ENCODE data around the gene COPB1. TPM values are rescaled to one million over a fixed set of nuclear protein-coding genes. Genes with fewer than 3 reads are reported as not detected.

COPB1 gene
- polyA plus RNA-seq, 1 of the 3 experiments (the other 2 are of a cell fraction): 81.0 TPM

GRCh38 chr11:14451825-14452224 lies 47.8 kb downstream of the COPB1 start:
- H3K9me3 ChIP-seq: no peaks in the 10 kb centered on the region
- H3K36me3 ChIP-seq (replicated peaks in 1 of 2; ENCODE audit: control insufficient read depth in 1 of 2, insufficient read depth in 2 of 2, low read length in 1 of 2): peaks cover 16 to 38% of the 10 kb centered on the region in 2 experiments
- peaks cover 50% of the 10 kb centered on the region for H3F3A ChIP-seq (replicated peaks; ENCODE audit: insufficient read depth)
- H3K27me3 ChIP-seq (ENCODE audit: insufficient read depth): no peaks in the 10 kb centered on the region
- no peaks in the 10 kb centered on the region for H4K20me1 ChIP-seq (ENCODE audit: insufficient read depth)
- no peaks in the 10 kb centered on the region for H3K9me2 ChIP-seq
- TF ChIP-seq NFIC (IDR thresholded peaks at IDR 0.05; ENCODE audit: borderline replicate concordance) (no peak), EZH2phosphoT487 (IDR thresholded peaks at IDR 0.05; ENCODE audit: borderline replicate concordance, low read depth) (no peak), RAD21 (IDR thresholded peaks at IDR 0.05; ENCODE audit: low read length) (no peak), USF1 (IDR thresholded peaks at IDR 0.05; ENCODE audit: borderline replicate concordance, low read depth) (no peak), MAX (IDR thresholded peaks at IDR 0.05; ENCODE audit: low read depth) (no peak), RFX5 (IDR thresholded peaks at IDR 0.05; ENCODE audit: low read length) (no peak), GABPA (IDR thresholded peaks at IDR 0.05; ENCODE audit: low read depth) (no peak), NRF1 (IDR thresholded peaks at IDR 0.05; ENCODE audit: low read depth, low read length) (no peak), POLR2AphosphoS5 (IDR thresholded peaks at IDR 0.05; ENCODE audit: low read depth, low read length) (no peak), SIN3A (IDR thresholded peaks at IDR 0.05; ENCODE audit: borderline replicate concordance, low read depth, low read length) (no peak), FOSL2 (IDR thresholded peaks at IDR 0.05; ENCODE audit: borderline replicate concordance, low read depth) (no peak)
- H3K4me1 ChIP-seq (ENCODE audit: control insufficient read depth in 1 of 2, insufficient read depth in 2 of 2, low read depth in 1 of 2, low read length in 1 of 2): peaks cover 0 to 16% of the 10 kb centered on the region in 2 experiments; a peak in 2 of 4 replicates
- no peak for DNase-seq
- CTCF ChIA-PET: interaction anchor here (1.0 to 2.6 kb wide), 4 partner anchors 33 to 151 kb away, joined by 3 to 7 read pairs (median 4); no protein-coding TSS in a partner anchor
- 0 out of 4 replicates have a peak overlapping the region, but pooled peaks of 1 of the 2 experiments have one; percentile 1 for H3K27ac ChIP-seq (ENCODE audit: low read depth in 2 of 2, low read length in 1 of 2)
- no peak overlapping the region for H3K4me3 ChIP-seq (ENCODE audit: low read depth in 2 of 2, low read length in 1 of 2)
- no peak overlapping the region for H2AFZ ChIP-seq (ENCODE audit: low read depth)
- no peaks in the 10 kb centered on the region for H3K79me2 ChIP-seq (ENCODE audit: insufficient read depth)
- no peak overlapping the region for H3K4me2 ChIP-seq
- POLR2A ChIA-PET: no interaction called here
- no peak overlapping the region for H3K9ac ChIP-seq
- 94% methylated on average over 1 of the region's 1 CpG for WGBS (ENCODE audit: low lambda C conversion rate)

GRCh38 chr11:14449302-14449714 lies 50.3 kb downstream of the COPB1 start:
- Histone ChIP-seq H3K36me3 (replicated peaks in 1 of 2; ENCODE audit: control insufficient read depth in 1 of 2, insufficient read depth in 2 of 2, low read length in 1 of 2) (peaks cover 8 to 18% of the 10 kb centered on the region in 2 experiments), H3K27ac (ENCODE audit: low read depth in 2 of 2, low read length in 1 of 2) (peak overlapping the region; percentile 23 to 89; a peak in 3 of 4 replicates), H3K9ac (no peak overlapping the region; the same call in 1 of the 2 replicates), H3K9me2 (no peaks in the 10 kb centered on the region), H4K20me1 (ENCODE audit: insufficient read depth) (no peaks in the 10 kb centered on the region), H3K4me1 (ENCODE audit: control insufficient read depth in 1 of 2, insufficient read depth in 2 of 2, low read depth in 1 of 2, low read length in 1 of 2) (peaks cover 0 to 26% of the 10 kb centered on the region in 2 experiments; a peak in 2 of 4 replicates), H3K9me3 (no peaks in the 10 kb centered on the region), H3K4me3 (ENCODE audit: low read depth in 2 of 2, low read length in 1 of 2) (no peak overlapping the region), H3F3A (replicated peaks; ENCODE audit: insufficient read depth) (peaks cover 52% of the 10 kb centered on the region), H3K27me3 (ENCODE audit: insufficient read depth) (no peaks in the 10 kb centered on the region), H2AFZ (ENCODE audit: low read depth) (no peak overlapping the region), H3K79me2 (ENCODE audit: insufficient read depth) (no peaks in the 10 kb centered on the region), H3K4me2 (no peak overlapping the region)
- DNase-seq: peak; percentile 5
- ChIA-PET POLR2A (no interaction called here), CTCF (interaction anchor here (0.8 to 1.7 kb wide), 4 partner anchors 10 to 149 kb away, joined by 3 to 19 read pairs (median 4); no protein-coding TSS in a partner anchor)
- WGBS (ENCODE audit: low lambda C conversion rate): 23% methylated on average over 1 of the region's 1 CpG
- no peak for TF ChIP-seq FOXJ3 (CRISPR knock-in tag; IDR thresholded peaks at IDR 0.05)
- no peak for TF ChIP-seq CHD2 (IDR thresholded peaks at IDR 0.05; ENCODE audit: low read length, partially characterized antibody)
- TF ChIP-seq FOXM1 (IDR thresholded peaks at IDR 0.05; ENCODE audit: low read depth): no peak
- TF ChIP-seq MAX (IDR thresholded peaks at IDR 0.05; ENCODE audit: low read depth): 0 out of 2 replicates have a peak, but pooled peaks have one; percentile 9
- no peak for TF ChIP-seq USF2 (IDR thresholded peaks at IDR 0.05; ENCODE audit: borderline replicate concordance, low read depth, low read length)
- TF ChIP-seq NRF1 (IDR thresholded peaks at IDR 0.05; ENCODE audit: low read depth, low read length): no peak
- no peak for TF ChIP-seq MXI1 (IDR thresholded peaks at IDR 0.05; ENCODE audit: low read depth, low read length)
- TF ChIP-seq RXRA (IDR thresholded peaks at IDR 0.05; ENCODE audit: borderline replicate concordance, low read depth): no peak; the same call in 1 of the 2 replicates
- no peak for TF ChIP-seq SMC3 (IDR thresholded peaks at IDR 0.05; ENCODE audit: low read depth, low read length)
- TF ChIP-seq FOSL2 (IDR thresholded peaks at IDR 0.05; ENCODE audit: borderline replicate concordance, low read depth): 0 out of 2 replicates have a peak, but pooled peaks have one; percentile 20
- TF ChIP-seq RAD21 (IDR thresholded peaks at IDR 0.05; ENCODE audit: low read length): no peak
- no peak for TF ChIP-seq SIN3A (IDR thresholded peaks at IDR 0.05; ENCODE audit: borderline replicate concordance, low read depth, low read length)
- no peak for TF ChIP-seq CTCF (IDR thresholded peaks at IDR 0.05)
- 0 out of 2 replicates have a peak, but pooled peaks have one; percentile 5 for TF ChIP-seq ELF1 (IDR thresholded peaks at IDR 0.05)
- TF ChIP-seq YY1 (IDR thresholded peaks at IDR 0.05; ENCODE audit: low read depth): 0 out of 2 replicates have a peak, but pooled peaks have one; percentile 13
- no peak for TF ChIP-seq TEAD4 (IDR thresholded peaks at IDR 0.05; ENCODE audit: borderline replicate concordance, insufficient read depth)
- TF ChIP-seq MEF2A (IDR thresholded peaks at IDR 0.05; ENCODE audit: borderline replicate concordance, low read depth): no peak
- TF ChIP-seq GATA2 (CRISPR knock-in tag; IDR thresholded peaks at IDR 0.05): peak; percentile 23; the same call in 1 of the 2 replicates
